Cardiac fibroblast (primary cell): Measurements from ENCODE around the gene FOXN3.

ENCODE experiments used
- DNase-seq, 2 donors: peaks; one replicate each; pipeline versions ENCODE4 v3.0.0 to v3.0.0-alpha.2; 2010; ENCODE audit warnings: low read depth in 2 of 2
- H3K4me3 ChIP-seq, 2 donors: replicated peaks in 1 of 2; 1 replicate in 1 of 2; 2 replicates in 1 of 2; pipeline ENCODE4 v1.5.1; 2011; ENCODE audit warnings: low read depth in 2 of 2, low read length in 2 of 2, mild to moderate bottlenecking in 2 of 2, moderate library complexity in 1 of 2
- CTCF ChIP-seq: IDR thresholded peaks from one replicate; pipeline ENCODE4 v1.5.1; 2011; ENCODE audit warnings: low read depth, mild to moderate bottlenecking, low read length, inconsistent platforms

The FOXN3 gene

GRCh38 chr14:89432226-89432625 lies 15.2 kb upstream of the FOXN3 start:
- TF ChIP-seq CTCF, result no peak
- DNase-seq, result no peak
- no peak overlapping the region for H3K4me3 ChIP-seq

- TF ChIP-seq CTCF, result no peak
- peak overlapping the region in 1 of 2 donors; percentile 21 for H3K4me3 ChIP-seq
- peak; percentile 45 to 85 for DNase-seq
Measured at GRCh38 chr14:89430391-89431236, 13.6 kb upstream of the FOXN3 start.

GRCh38 chr14:89429199-89430181 lies 12.5 kb upstream of the FOXN3 start:
- DNase-seq, result peak in 1 of 2 donors; percentile 14
- TF ChIP-seq CTCF, result no peak
- no peak overlapping the region for H3K4me3 ChIP-seq

GRCh38 chr14:89428546-89429198 lies 11.6 kb upstream of the FOXN3 start:
- H3K4me3 ChIP-seq, result no peak overlapping the region
- TF ChIP-seq CTCF, result no peak

GRCh38 chr14:89428173-89428523 lies 11.1 kb upstream of the FOXN3 start:
- TF ChIP-seq CTCF, result no peak
- DNase-seq, result peak in 1 of 2 donors; percentile 33
- H3K4me3 ChIP-seq, result no peak overlapping the region

More at GRCh38 chr14:89428546-89429198, 11.6 kb upstream of the FOXN3 start:
- peak in 1 of 2 donors; percentile 27 for DNase-seq

- DNase-seq, result peak; percentile 52 to 54
- TF ChIP-seq CTCF, result no peak
- H3K4me3 ChIP-seq, result no peak overlapping the region
Measured at GRCh38 chr14:89427426-89428172, 10.6 kb upstream of the FOXN3 start.
